ENCODE data around the gene SRPK1. TPM values are rescaled to one million over a fixed set of nuclear protein-coding genes. Genes with fewer than 3 reads are reported as not detected.

Gene SRPK1
- polyA plus RNA-seq, 1 experiment: 41.6 TPM

DNA sequence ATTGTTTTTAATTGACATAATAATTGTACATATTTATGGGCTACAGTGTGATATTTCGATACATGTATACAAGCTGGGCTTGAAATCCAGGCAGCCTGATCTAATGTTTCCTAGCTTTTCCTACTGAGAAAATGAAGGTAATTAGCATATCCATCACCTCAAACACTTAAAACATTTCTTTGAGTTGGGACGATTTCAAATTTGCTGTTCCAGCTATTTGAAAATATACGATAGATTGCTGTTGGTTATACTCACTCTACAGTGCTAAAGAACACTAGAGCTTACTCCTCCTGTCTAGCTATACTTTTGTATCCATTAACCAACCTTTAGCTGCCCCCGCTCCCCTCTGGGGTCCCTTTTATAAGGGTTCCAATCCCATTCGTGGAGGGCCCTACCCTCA lies 111.1 kb downstream of the SRPK1 start:
- POLR2A ChIA-PET: no interaction called here
- Histone ChIP-seq H3K27ac (ENCODE audit: low read depth, low read length) (no peak overlapping the region), H3K9me3 (ENCODE audit: control insufficient read depth, insufficient read depth, low read length) (peaks cover 8% of the 10 kb centered on the region; the same call in 1 of the 2 replicates), H3K4me3 (ENCODE audit: low read depth, low read length) (no peak overlapping the region), H3K27me3 (ENCODE audit: control insufficient read depth, insufficient read depth, low read length) (no peaks in the 10 kb centered on the region)
- TF ChIP-seq, protein P1, sequence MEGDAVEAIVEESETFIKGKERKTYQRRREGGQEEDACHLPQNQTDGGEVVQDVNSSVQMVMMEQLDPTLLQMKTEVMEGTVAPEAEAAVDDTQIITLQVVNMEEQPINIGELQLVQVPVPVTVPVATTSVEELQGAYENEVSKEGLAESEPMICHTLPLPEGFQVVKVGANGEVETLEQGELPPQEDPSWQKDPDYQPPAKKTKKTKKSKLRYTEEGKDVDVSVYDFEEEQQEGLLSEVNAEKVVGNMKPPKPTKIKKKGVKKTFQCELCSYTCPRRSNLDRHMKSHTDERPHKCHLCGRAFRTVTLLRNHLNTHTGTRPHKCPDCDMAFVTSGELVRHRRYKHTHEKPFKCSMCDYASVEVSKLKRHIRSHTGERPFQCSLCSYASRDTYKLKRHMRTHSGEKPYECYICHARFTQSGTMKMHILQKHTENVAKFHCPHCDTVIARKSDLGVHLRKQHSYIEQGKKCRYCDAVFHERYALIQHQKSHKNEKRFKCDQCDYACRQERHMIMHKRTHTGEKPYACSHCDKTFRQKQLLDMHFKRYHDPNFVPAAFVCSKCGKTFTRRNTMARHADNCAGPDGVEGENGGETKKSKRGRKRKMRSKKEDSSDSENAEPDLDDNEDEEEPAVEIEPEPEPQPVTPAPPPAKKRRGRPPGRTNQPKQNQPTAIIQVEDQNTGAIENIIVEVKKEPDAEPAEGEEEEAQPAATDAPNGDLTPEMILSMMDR (IDR thresholded peaks at IDR 0.05; ENCODE audit: low read depth, low read length): no peak
- DNase-seq (ENCODE audit: low read depth, low spot score): no peak
- CTCF ChIA-PET: interaction anchor here (0.6 kb wide), 1 partner anchor 184 kb away, joined by 4 read pairs; no protein-coding TSS in a partner anchor

DNA sequence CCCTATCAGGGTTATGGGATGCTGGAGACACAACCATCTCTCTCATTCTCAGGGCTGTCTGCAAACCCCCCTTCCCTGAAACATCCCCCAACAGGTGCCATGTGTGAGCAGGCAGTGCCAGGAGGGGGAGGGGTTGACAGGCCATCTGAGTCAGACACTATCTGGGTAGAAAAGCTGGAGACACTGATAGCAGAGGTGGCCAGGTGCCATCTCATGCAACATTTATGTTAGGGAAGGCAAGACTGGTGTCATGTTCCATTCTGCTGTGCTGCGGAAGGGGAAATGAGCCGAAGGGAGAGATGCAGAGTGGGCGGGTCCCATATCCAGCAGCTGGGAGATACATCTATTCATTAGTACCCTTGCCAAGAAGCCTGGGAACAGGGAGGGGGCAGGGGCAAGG lies 112.2 kb downstream of the SRPK1 start:
- ChIA-PET CTCF (no interaction called here), POLR2A (no interaction called here)
- TF ChIP-seq, protein P1 (IDR thresholded peaks at IDR 0.05; ENCODE audit: low read depth, low read length): no peak
- no peak overlapping the region for H3K27ac ChIP-seq (ENCODE audit: low read depth, low read length)
- no peaks in the 10 kb centered on the region for H3K27me3 ChIP-seq (ENCODE audit: control insufficient read depth, insufficient read depth, low read length)
- H3K9me3 ChIP-seq (ENCODE audit: control insufficient read depth, insufficient read depth, low read length): peaks cover 8% of the 10 kb centered on the region; the same call in 1 of the 2 replicates
- no peak overlapping the region for H3K4me3 ChIP-seq (ENCODE audit: low read depth, low read length)
- no peak for DNase-seq (ENCODE audit: low read depth, low spot score)

DNA sequence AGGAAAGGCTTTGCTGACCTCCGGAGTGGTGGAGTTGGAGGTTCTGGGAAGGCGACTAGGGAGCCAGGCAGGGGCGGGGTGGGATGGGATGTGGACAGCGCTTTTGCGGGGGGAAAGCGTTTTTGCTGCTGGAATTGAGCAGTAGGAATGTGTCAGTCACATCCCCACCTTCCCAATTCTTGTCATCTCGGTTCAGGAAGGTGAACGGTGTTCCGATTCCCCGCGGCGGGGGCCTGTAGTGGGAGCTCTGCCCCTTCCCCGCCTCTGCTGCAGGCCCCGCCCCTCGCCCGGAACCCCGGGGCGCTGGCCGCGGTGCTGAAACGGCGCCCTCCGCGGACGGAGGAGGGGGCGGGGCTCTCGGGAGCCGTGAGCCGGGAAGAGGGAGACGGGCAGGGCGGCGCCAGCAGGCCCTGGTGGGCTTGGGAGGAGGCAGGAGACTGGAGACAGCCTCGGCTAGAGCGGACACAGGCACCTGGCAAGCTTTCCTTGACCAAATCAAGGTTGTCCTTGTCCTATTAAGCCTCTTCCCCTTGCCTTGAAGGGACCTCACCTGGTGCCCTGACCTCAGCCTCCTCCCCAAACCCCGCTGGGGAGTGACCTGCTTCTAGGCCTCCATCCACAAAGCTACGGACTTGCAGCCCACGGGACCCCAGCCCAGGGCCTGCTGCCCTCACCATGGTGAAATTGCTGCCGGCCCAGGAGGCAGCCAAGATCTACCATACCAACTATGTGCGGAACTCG lies 115.7 kb downstream of the SRPK1 start, which contains the start of gene LHFPL5:
LHFPL5 (plus strand) TSS at position 357 of the 741 bp plus-strand sequence; CDS start at position 676, 319 bp downstream.
- ChIA-PET POLR2A (no interaction called here), CTCF (no interaction called here)
- DNase-seq (ENCODE audit: low read depth, low spot score): no peak
- H3K27ac ChIP-seq (ENCODE audit: low read depth, low read length): no peak within 1 kb of the TSS
- peak within 1 kb of the TSS; percentile 41 for H3K4me3 ChIP-seq (ENCODE audit: low read depth, low read length)
- H3K9me3 ChIP-seq (ENCODE audit: control insufficient read depth, insufficient read depth, low read length): peaks cover 8% of the 10 kb centered on the region; the same call in 1 of the 2 replicates
- no peaks in the 10 kb centered on the region for H3K27me3 ChIP-seq (ENCODE audit: control insufficient read depth, insufficient read depth, low read length)
- TF ChIP-seq, protein P1 (IDR thresholded peaks at IDR 0.05; ENCODE audit: low read depth, low read length): no peak

DNA sequence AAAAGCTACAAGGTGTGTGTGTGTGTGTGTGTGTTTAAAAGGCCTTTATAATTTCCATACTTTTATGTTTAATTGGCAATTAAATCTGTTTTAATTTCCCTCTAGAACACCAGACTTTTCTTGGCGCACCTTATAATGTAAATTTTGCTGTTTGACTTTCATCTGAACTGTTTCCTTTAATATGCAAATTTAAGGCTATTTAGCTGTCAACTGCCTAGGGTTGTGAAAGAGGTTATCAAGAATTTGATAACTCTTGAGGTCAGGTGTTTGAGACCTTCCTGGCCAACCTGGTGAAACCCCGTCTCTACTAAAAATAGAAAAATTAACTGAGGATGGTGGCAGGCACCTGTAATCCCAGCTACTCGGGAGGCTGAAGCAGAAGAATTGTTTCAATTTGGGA lies 119.8 kb downstream of the SRPK1 start:
- no peak overlapping the region for H3K4me3 ChIP-seq (ENCODE audit: low read depth, low read length)
- H3K9me3 ChIP-seq (ENCODE audit: control insufficient read depth, insufficient read depth, low read length): peaks cover 8% of the 10 kb centered on the region; the same call in 1 of the 2 replicates
- H3K27me3 ChIP-seq (ENCODE audit: control insufficient read depth, insufficient read depth, low read length): peaks cover 14% of the 10 kb centered on the region
- H3K27ac ChIP-seq (ENCODE audit: low read depth, low read length): no peak overlapping the region
- ChIA-PET POLR2A (no interaction called here), CTCF (no interaction called here)
- TF ChIP-seq, protein P1 (IDR thresholded peaks at IDR 0.05; ENCODE audit: low read depth, low read length): no peak
- DNase-seq (ENCODE audit: low read depth, low spot score): no peak

DNA sequence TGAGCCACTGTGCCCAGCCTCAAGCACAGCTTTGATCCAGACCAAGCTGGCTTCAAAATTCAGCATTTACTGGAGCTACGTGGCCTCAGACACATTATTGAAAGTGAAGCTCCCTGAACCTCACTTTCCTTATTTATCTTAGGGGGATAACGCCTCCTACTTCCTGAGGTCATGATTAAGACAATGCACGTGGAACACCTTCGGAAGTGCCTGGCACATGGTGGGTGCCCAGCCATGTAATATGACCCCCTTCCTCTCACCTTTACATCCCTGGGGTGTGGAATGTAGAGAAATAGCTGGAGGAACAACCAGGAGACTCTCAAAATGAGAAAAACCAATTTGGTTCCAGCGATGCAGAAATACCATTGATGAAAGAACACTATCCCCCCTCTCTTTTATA lies 122.2 kb downstream of the SRPK1 start:
- TF ChIP-seq, protein P1 (IDR thresholded peaks at IDR 0.05; ENCODE audit: low read depth, low read length): no peak
- Histone ChIP-seq H3K27ac (ENCODE audit: low read depth, low read length) (no peak overlapping the region), H3K4me3 (ENCODE audit: low read depth, low read length) (no peak overlapping the region), H3K9me3 (ENCODE audit: control insufficient read depth, insufficient read depth, low read length) (peaks cover 8% of the 10 kb centered on the region; the same call in 1 of the 2 replicates), H3K27me3 (ENCODE audit: control insufficient read depth, insufficient read depth, low read length) (peaks cover 28% of the 10 kb centered on the region)
- DNase-seq (ENCODE audit: low read depth, low spot score): no peak
- ChIA-PET POLR2A (interaction anchor here (0.6 to 3.2 kb wide), 2 partner anchors 11 to 18 kb away, joined by 3 to 20 read pairs; no protein-coding TSS in a partner anchor), CTCF (interaction anchor here (0.7 to 1.1 kb wide), 2 partner anchors 276 to 296 kb away, joined by 3 to 4 read pairs; no protein-coding TSS in a partner anchor)

Measured in AG04450 (cell line).